GM12873 (cell line): ENCODE data around the gene LDHD.

Source experiments
- CTCF ChIP-seq: IDR thresholded peaks from 2 replicates; pipeline ENCODE4 v1.5.1; 2012; ENCODE audit warnings: low read depth, mild to moderate bottlenecking, moderate library complexity, low read length, control low read depth; ENCODE audit not compliant: insufficient read depth; ENCODE audit errors: missing control alignments

LDHD gene

DNA sequence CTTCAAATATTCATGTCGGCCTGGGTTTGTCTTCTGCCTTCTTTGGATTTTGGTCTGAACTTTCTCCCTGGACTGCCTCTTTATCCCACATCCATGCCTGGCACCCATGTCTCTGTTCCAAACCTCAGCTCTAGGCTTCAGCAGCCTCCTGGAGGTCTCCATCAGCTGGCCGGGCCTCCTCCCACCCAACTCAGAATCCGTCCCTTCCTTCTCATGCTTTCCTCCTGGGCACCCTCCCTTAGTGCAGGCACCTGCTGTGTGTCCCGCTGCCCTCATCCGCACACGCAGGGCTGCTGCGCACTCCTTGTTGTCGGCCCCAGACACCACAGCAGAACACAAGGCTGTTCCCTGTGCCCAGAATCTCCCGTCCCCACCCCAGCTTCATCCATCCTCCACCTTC, 14.0 kb downstream of the LDHD start:
- no peak for TF ChIP-seq CTCF

GRCh38 chr16:75101635-75102034, 14.9 kb downstream of the LDHD start:
- TF ChIP-seq CTCF: no peak

- no peak for TF ChIP-seq CTCF
These were observed 16.0 kb downstream of the LDHD start for GRCh38 chr16:75100603-75100990.

- TF ChIP-seq CTCF: no peak
These were observed 16.6 kb downstream of the LDHD start for GRCh38 chr16:75099738-75100602.

- TF ChIP-seq CTCF: no peak
These were observed 17.4 kb downstream of the LDHD start for GRCh38 chr16:75099075-75099667.

DNA sequence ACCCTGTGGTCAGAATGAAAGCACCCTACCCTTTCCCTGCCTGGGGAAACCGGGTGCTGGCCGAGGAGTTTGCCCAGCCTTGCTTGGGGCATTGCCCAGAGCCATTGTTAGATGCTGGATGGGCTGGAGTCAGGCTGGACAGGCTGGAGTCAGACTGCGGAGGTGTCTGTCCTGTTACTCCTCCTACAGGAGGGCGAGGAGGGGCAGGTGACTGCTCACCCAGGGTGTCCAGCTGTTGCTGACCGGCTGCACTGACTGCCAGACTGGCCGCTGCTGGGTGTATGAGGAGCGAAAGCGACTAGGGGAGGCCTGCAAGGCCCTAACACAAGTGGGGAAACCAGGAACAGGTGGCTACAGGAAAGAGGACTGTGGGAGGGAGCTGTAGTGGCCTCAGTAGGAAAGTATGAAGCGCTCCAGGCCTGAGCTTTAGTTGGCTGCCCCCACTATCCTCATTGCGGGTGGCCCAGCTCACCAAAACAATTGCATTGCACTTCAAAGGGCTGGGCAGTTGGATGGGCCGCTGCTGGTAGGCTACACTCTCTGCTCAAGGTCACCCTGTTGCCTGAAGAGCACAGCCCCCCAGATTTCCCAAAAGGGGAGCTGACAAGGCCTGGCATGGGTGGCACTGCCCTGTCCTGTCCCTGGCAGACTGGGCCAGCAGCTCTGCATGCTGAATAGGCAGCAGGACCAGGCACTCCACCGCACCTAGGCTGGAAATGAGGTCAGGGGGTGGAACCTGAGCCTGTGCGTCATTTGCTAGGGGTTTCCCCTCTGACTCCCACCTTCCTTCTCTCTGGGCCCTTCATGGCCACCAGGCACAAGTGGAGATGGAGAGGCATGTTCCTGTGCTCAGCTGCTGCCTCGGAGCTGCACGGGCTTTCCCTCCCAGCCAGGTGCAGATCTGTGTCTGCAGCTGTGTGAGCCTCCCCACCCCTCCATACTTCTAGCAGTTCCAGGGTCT, 18.4 kb downstream of the LDHD start:
- TF ChIP-seq CTCF: no peak
